ENCODE results near the gene INTS4. TPM values are rescaled to one million over a fixed set of nuclear protein-coding genes. Genes with fewer than 3 reads are reported as not detected.
"Not testable (repeated sequence)": the region's sequence is repeated elsewhere in the genome, so short reads cannot be mapped to it uniquely, and the experiment has no call there.

Gene INTS4
- polyA plus RNA-seq, 1 experiment: 18.9 TPM

DNA sequence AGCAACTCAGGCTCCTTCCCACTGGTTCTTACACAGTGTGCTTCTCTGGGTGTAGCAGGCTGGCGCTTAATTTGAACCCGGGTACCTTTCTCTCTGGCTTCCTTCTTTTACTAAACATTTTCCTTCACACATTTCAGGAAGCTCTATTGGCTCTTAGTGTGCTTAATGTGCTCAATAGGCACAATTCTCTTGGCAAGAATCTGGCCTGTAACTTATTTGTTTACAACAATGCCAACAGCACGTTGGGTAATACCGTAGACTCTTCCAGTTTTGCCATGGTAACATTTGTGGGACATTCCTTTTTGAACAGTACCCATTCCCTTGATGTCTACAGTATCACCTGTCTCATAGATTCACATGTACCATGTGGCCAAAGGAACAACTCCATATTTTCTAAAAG is 125.7 kb downstream of the INTS4 start:
- DNase-seq (ENCODE audit: low read depth): no peak
- ChIA-PET CTCF (no interaction called here), POLR2A (interaction anchor here (0.6 kb wide), 1 partner anchor 10 kb away, joined by 15 read pairs; no protein-coding TSS in a partner anchor)
- Histone ChIP-seq H3K4me3 (ENCODE audit: low read depth, low read length) (no peak overlapping the region), H3K27me3 (ENCODE audit: control insufficient read depth, insufficient read depth, low read length) (no peaks in the 10 kb centered on the region), H3K36me3 (ENCODE audit: control insufficient read depth, insufficient read depth, low read length) (peaks cover 5% of the 10 kb centered on the region)
- no peak for TF ChIP-seq CTCF (IDR thresholded peaks at IDR 0.05; ENCODE audit: insufficient read depth, low read depth, low read length)

- H3K27me3 ChIP-seq (ENCODE audit: control insufficient read depth, insufficient read depth, low read length): no peaks in the 10 kb centered on the region
- no peak overlapping the region for H3K4me3 ChIP-seq (ENCODE audit: low read depth, low read length)
- TF ChIP-seq CTCF (IDR thresholded peaks at IDR 0.05; ENCODE audit: insufficient read depth, low read depth, low read length): no peak
- CTCF ChIA-PET: no interaction called here
- POLR2A ChIA-PET: no interaction called here
- DNase-seq (ENCODE audit: low read depth): no peak
- H3K36me3 ChIP-seq (ENCODE audit: control insufficient read depth, insufficient read depth, low read length): peaks cover 2% of the 10 kb centered on the region; the same call in 1 of the 2 replicates
Measured at GRCh38 chr11:77866336-77866735, 128.1 kb downstream of the INTS4 start.

DNA sequence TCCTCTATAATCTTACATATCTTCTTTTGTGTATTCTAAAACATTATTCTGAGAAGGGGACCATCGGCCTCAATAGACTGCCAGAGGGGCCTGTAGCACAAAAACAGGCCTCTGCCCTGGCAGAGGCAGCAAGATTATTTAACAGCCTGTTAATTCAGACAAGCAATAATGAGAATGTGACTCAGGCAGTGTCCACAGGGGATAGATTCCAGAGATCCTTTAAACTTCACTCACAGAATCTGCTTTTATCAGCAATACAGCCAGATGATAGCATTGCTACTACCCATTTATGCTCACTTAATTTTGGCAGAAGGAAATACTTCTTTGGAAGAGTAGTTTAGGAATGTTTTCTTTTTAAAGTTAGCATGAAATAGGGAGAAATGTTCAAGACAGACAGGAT is 128.7 kb downstream of the INTS4 start:
- POLR2A ChIA-PET: no interaction called here
- CTCF ChIA-PET: interaction anchor here (0.5 kb wide), 1 partner anchor 270 kb away, joined by 3 read pairs; no protein-coding TSS in a partner anchor
- no peak overlapping the region for H3K4me3 ChIP-seq (ENCODE audit: low read depth, low read length)

DNA sequence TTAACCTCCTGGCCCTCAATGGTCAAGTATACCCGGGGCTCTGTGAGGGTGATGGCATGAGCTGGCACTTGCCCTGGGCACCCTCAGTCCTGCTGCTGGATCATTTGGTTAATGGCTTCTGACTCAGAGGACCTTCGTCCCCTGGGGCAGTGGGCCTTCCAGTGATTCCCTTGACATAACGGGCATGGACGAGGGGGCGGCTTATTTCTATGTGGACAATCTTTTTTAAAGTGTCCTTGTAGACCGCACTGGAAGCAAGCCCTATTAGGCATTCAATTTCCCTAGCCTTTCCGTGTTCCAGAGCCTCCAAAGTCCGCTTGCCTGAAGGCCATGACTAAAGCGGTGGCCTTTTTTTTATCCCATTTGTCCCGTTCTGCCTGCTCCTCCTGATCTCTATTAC is 133.0 kb downstream of the INTS4 start:
- POLR2A ChIA-PET; DNase-seq (ENCODE audit: low read depth); H3K36me3 ChIP-seq (ENCODE audit: control insufficient read depth, insufficient read depth, low read length); H3K4me3 ChIP-seq (ENCODE audit: low read depth, low read length); CTCF ChIA-PET; H3K27me3 ChIP-seq (ENCODE audit: control insufficient read depth, insufficient read depth, low read length): not testable (repeated sequence)

More for the DNA sequence above, 128.7 kb downstream of the INTS4 start:
- DNase-seq (ENCODE audit: low read depth): no peak
- H3K27me3 ChIP-seq (ENCODE audit: control insufficient read depth, insufficient read depth, low read length): no peaks in the 10 kb centered on the region
- TF ChIP-seq CTCF (IDR thresholded peaks at IDR 0.05; ENCODE audit: insufficient read depth, low read depth, low read length): no peak
- H3K36me3 ChIP-seq (ENCODE audit: control insufficient read depth, insufficient read depth, low read length): peaks cover 2% of the 10 kb centered on the region; the same call in 1 of the 2 replicates

GRCh38 chr11:77857906-77858457 is 136.5 kb downstream of the INTS4 start:
- H3K27me3 ChIP-seq (ENCODE audit: control insufficient read depth, insufficient read depth, low read length); H3K36me3 ChIP-seq (ENCODE audit: control insufficient read depth, insufficient read depth, low read length); POLR2A ChIA-PET; H3K4me3 ChIP-seq (ENCODE audit: low read depth, low read length); DNase-seq (ENCODE audit: low read depth): not testable (repeated sequence)
- CTCF ChIA-PET: interaction anchor here (0.6 kb wide), 1 partner anchor 87 kb away, joined by 3 read pairs; no protein-coding TSS in a partner anchor

DNA sequence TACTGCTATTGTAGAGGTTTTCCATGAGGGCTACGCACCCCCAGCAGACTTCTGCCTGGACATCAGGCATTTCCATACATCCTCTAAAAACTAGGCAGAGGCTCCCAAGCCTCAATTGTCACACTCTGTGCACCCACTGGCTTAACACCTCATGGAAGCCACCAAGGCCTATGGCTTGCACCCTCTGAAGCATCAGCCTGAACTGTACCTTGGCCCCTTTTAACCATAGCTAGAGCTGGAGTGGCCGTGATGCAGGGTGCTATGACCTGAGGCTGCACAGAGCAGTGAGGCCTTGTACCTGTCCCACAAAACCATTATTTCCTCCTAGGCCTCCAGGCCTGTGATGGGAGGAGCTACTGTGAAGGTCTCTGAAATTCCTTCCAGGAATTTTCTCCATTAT is 139.6 kb downstream of the INTS4 start:
- ChIA-PET CTCF (interaction anchor here (0.6 kb wide), 1 partner anchor 17 kb away, joined by 3 read pairs; no protein-coding TSS in a partner anchor), POLR2A (no interaction called here)
- DNase-seq (ENCODE audit: low read depth): no peak
- Histone ChIP-seq H3K27me3 (ENCODE audit: control insufficient read depth, insufficient read depth, low read length) (no peaks in the 10 kb centered on the region), H3K36me3 (ENCODE audit: control insufficient read depth, insufficient read depth, low read length) (peaks cover 5% of the 10 kb centered on the region), H3K4me3 (ENCODE audit: low read depth, low read length) (no peak overlapping the region)
- no peak for TF ChIP-seq CTCF (IDR thresholded peaks at IDR 0.05; ENCODE audit: insufficient read depth, low read depth, low read length)

Measured in BJ (cell line).